Esophagus (tissue), 2 donors: Measurements from ENCODE around the gene FOXA2. TPM values are rescaled to one million over a fixed set of nuclear protein-coding genes. Genes with fewer than 3 reads are reported as not detected.

Source experiments
- H3K27ac ChIP-seq, 2 donors: one replicate each; pipeline ENCODE4 v1.5.1; 2013; ENCODE audit warnings: low read depth in 2 of 2, mild to moderate bottlenecking in 2 of 2, inconsistent platforms in 1 of 2, low read length in 1 of 2, moderate library complexity in 1 of 2
- H3K27me3 ChIP-seq, 2 donors: one replicate each; pipeline ENCODE4 v1.6.1; 2013; ENCODE audit warnings: low read length in 2 of 2, control low read depth in 1 of 2, mild to moderate bottlenecking in 1 of 2; ENCODE audit not compliant: insufficient read depth in 2 of 2, control insufficient read depth in 1 of 2
- H3K36me3 ChIP-seq, 2 donors: one replicate each; pipeline ENCODE4 v1.6.1; 2013; ENCODE audit warnings: low read length in 1 of 2; ENCODE audit not compliant: control insufficient read depth in 2 of 2, insufficient read depth in 2 of 2
- H3K4me1 ChIP-seq, 2 donors: one replicate each; pipeline ENCODE4 v1.6.1; 2013; ENCODE audit warnings: low read length in 1 of 2; ENCODE audit not compliant: control insufficient read depth in 2 of 2, insufficient read depth in 2 of 2
- H3K4me3 ChIP-seq, 2 donors: one replicate each; pipeline ENCODE4 v1.5.1; 2013; ENCODE audit warnings: low read length in 2 of 2, mild to moderate bottlenecking in 2 of 2, low read depth in 1 of 2, moderate library complexity in 1 of 2
- H3K9me3 ChIP-seq, 2 donors: one replicate each; pipeline ENCODE4 v1.6.1; 2013; ENCODE audit warnings: mild to moderate bottlenecking in 2 of 2, low read depth in 1 of 2, low read length in 1 of 2, moderate library complexity in 1 of 2; ENCODE audit not compliant: control insufficient read depth in 2 of 2, insufficient read depth in 1 of 2
- WGBS, 2 donors: extraction: QIAGEN DNeasy Blood & Tissue Kit; methylation state at CpG; one replicate each; pipeline ENCODE4 v1.1.7; 2013; 5-methylcytosine and 5-hydroxymethylcytosine counted together
- polyA plus RNA-seq, 2 donors: library from polyadenylated mRNA; stranded (reverse); fragments of 200-250 nt; gene quantifications; one replicate each; pipeline ENCODE4 v1.2.3, GENCODE V29; 2013
- donor health status: healthy with polysubstance abuse.
- donor health status: Bipolar disorder and iron deficiency.

The FOXA2 gene
- under 1 TPM in 1 of 2 donors, not detected in 1; 0.01 TPM for polyA plus RNA-seq

- H3K4me3 ChIP-seq = peak within 1 kb of the TSS in 1 of 2 donors; percentile 23
- peaks cover 0 to 5% of the 10 kb centered on the region in 2 donors for H3K9me3 ChIP-seq
- H3K27ac ChIP-seq = no peak within 1 kb of the TSS
- peaks cover 15 to 28% of the 10 kb centered on the region in 2 donors for H3K27me3 ChIP-seq
- no peaks in the 10 kb centered on the region for H3K36me3 ChIP-seq
- WGBS, 2 donors = 0 to 7% methylated on average over 14 to 33 of the region's 42 CpGs
- peaks cover 7 to 12% of the 10 kb centered on the region in 2 donors for H3K4me1 ChIP-seq
These were observed at the start of gene FOXA2 for GRCh38 chr20:22584522-22584921. Gene FOXA2, minus strand, starts transcription at chr20:22584572. Its CDS starts 294 bp downstream, at chr20:22584278.

GRCh38 chr20:22630701-22631100 is 46.3 kb upstream of the FOXA2 start:
- no peaks in the 10 kb centered on the region for H3K27me3 ChIP-seq
- no peak overlapping the region for H3K27ac ChIP-seq
- H3K36me3 ChIP-seq = no peaks in the 10 kb centered on the region
- H3K4me1 ChIP-seq = no peaks in the 10 kb centered on the region
- H3K9me3 ChIP-seq = no peaks in the 10 kb centered on the region
- H3K4me3 ChIP-seq = no peak overlapping the region
- WGBS, 2 donors = 36 to 43% methylated on average over 6 of the region's 6 CpGs

GRCh38 chr20:22629927-22630326 is 45.6 kb upstream of the FOXA2 start:
- Histone ChIP-seq H3K4me1 (no peaks in the 10 kb centered on the region), H3K27ac (no peak overlapping the region), H3K36me3 (no peaks in the 10 kb centered on the region), H3K4me3 (no peak overlapping the region), H3K9me3 (no peaks in the 10 kb centered on the region), H3K27me3 (no peaks in the 10 kb centered on the region)
- 70 to 83% methylated on average over 2 of the region's 2 CpGs for WGBS, 2 donors

GRCh38 chr20:22629447-22629846 is 45.1 kb upstream of the FOXA2 start:
- H3K4me3 ChIP-seq = no peak overlapping the region
- 60 to 74% methylated on average over 3 of the region's 3 CpGs for WGBS, 2 donors
- no peaks in the 10 kb centered on the region for H3K9me3 ChIP-seq
- H3K36me3 ChIP-seq = no peaks in the 10 kb centered on the region
- H3K27me3 ChIP-seq = no peaks in the 10 kb centered on the region
- no peak overlapping the region for H3K27ac ChIP-seq
- no peaks in the 10 kb centered on the region for H3K4me1 ChIP-seq

- H3K36me3 ChIP-seq = no peaks in the 10 kb centered on the region
- no peak overlapping the region for H3K4me3 ChIP-seq
- H3K27me3 ChIP-seq = no peaks in the 10 kb centered on the region
- H3K27ac ChIP-seq = no peak overlapping the region
- no peaks in the 10 kb centered on the region for H3K4me1 ChIP-seq
- WGBS, 2 donors = 65 to 69% methylated on average over 1 of the region's 1 CpG
- H3K9me3 ChIP-seq = peaks cover 0 to 2% of the 10 kb centered on the region in 2 donors
These were observed 42.1 kb upstream of the FOXA2 start for GRCh38 chr20:22626496-22626895.

- H3K4me3 ChIP-seq = no peak overlapping the region
- WGBS, 2 donors = 76 to 79% methylated on average over 6 of the region's 6 CpGs
- no peaks in the 10 kb centered on the region for H3K36me3 ChIP-seq
- H3K27me3 ChIP-seq = no peaks in the 10 kb centered on the region
- peaks cover 0 to 2% of the 10 kb centered on the region in 2 donors for H3K9me3 ChIP-seq
- H3K4me1 ChIP-seq = no peaks in the 10 kb centered on the region
- no peak overlapping the region for H3K27ac ChIP-seq
These were observed 38.8 kb upstream of the FOXA2 start for GRCh38 chr20:22623211-22623610.

GRCh38 chr20:22620342-22620741 is 36.0 kb upstream of the FOXA2 start:
- 62 to 63% methylated on average over 9 of the region's 9 CpGs for WGBS, 2 donors
- peaks cover 0 to 2% of the 10 kb centered on the region in 2 donors for H3K9me3 ChIP-seq
- H3K4me1 ChIP-seq = no peaks in the 10 kb centered on the region
- no peak overlapping the region for H3K4me3 ChIP-seq
- H3K27ac ChIP-seq = no peak overlapping the region
- no peaks in the 10 kb centered on the region for H3K27me3 ChIP-seq
- H3K36me3 ChIP-seq = no peaks in the 10 kb centered on the region

- WGBS, 2 donors = 63 to 70% methylated on average over 6 of the region's 6 CpGs
- no peak overlapping the region for H3K27ac ChIP-seq
- H3K36me3 ChIP-seq = no peaks in the 10 kb centered on the region
- peaks cover 0 to 2% of the 10 kb centered on the region in 2 donors for H3K9me3 ChIP-seq
- no peaks in the 10 kb centered on the region for H3K4me1 ChIP-seq
- no peak overlapping the region for H3K4me3 ChIP-seq
- no peaks in the 10 kb centered on the region for H3K27me3 ChIP-seq
These were observed 35.4 kb upstream of the FOXA2 start for GRCh38 chr20:22619806-22620205.

- H3K36me3 ChIP-seq = no peaks in the 10 kb centered on the region
- H3K27me3 ChIP-seq = no peaks in the 10 kb centered on the region
- H3K4me1 ChIP-seq = no peaks in the 10 kb centered on the region
- H3K9me3 ChIP-seq = peaks cover 0 to 2% of the 10 kb centered on the region in 2 donors
- no peak overlapping the region for H3K27ac ChIP-seq
- H3K4me3 ChIP-seq = no peak overlapping the region
- 29 to 30% methylated on average over 2 of the region's 2 CpGs for WGBS, 2 donors
These were observed 34.9 kb upstream of the FOXA2 start for GRCh38 chr20:22619272-22619671.

GRCh38 chr20:22617160-22617559 is 32.8 kb upstream of the FOXA2 start:
- Histone ChIP-seq H3K27ac (no peak overlapping the region), H3K27me3 (no peaks in the 10 kb centered on the region)
- WGBS, 2 donors = 62 to 76% methylated on average over 3 of the region's 3 CpGs

More at GRCh38 chr20:22617160-22617559, 32.8 kb upstream of the FOXA2 start:
- Histone ChIP-seq H3K4me3 (no peak overlapping the region), H3K36me3 (no peaks in the 10 kb centered on the region), H3K9me3 (no peaks in the 10 kb centered on the region), H3K4me1 (no peaks in the 10 kb centered on the region)
